Tibial nerve (tissue), 4 donors: ENCODE data around the gene DNALI1.

ENCODE experiments used
- CTCF ChIP-seq, 5 experiments: fragments of 200-600 bp in 3 of 5; fragments of 450-650 bp in 2 of 5; sonication (generic) in 3 of 5; IDR thresholded peaks; one replicate each; pipeline ENCODE4 v1.5.1; 2016 to 2019; ENCODE audit warnings: antibody characterized with exemption in 5 of 5, mild to moderate bottlenecking in 3 of 5, moderate library complexity in 2 of 5
- EP300 ChIP-seq, 2 donors: sonication (generic); formaldehyde crosslinking; IDR thresholded peaks; one replicate each; pipeline ENCODE4 v1.6.1; 2017; ENCODE audit warnings: antibody characterized with exemption in 2 of 2, mild to moderate bottlenecking in 1 of 2

DNA sequence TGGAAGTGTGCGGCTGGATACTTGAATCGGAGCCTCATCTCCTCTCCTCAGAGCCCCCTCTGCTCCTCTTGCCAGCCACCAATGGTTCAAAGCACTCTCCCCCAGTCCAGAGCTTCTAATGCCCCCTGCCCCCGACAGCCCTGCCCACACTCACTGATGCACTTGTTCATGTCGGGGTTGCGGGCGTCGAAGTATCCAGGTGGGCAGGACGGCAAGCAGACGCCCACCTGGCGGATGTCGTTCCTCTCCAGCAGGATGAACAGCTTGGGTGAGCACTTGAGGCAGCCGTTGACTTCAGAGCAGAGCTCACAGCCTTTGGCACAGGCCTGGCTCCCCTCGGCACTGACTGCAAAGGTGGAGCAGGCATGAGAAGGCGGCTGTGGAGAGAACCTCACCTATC is 59.6 kb downstream of the DNALI1 start:
- TF ChIP-seq CTCF (IDR thresholded peaks at IDR 0.05): no peak
- TF ChIP-seq EP300 (IDR thresholded peaks at IDR 0.05): no peak
